Neuronal stem cell (in vitro differentiated cells): ENCODE results near the gene TMEM145.

Source experiments
- DNase-seq: peaks from one replicate; pipeline ENCODE4 v3.0.0-alpha.2; 2013; ENCODE audit warnings: low spot score
- H2AFZ ChIP-seq: one replicate; pipeline ENCODE4 v1.6.1; 2013; ENCODE audit warnings: mild to moderate bottlenecking, low read length, inconsistent platforms
- H2AK5ac ChIP-seq: 2 replicates; pipeline ENCODE4 v1.6.1; 2013; ENCODE audit warnings: low read depth, mild to moderate bottlenecking, inconsistent platforms, low read length, moderate library complexity, mixed read lengths
- H2BK120ac ChIP-seq: 2 replicates; pipeline ENCODE4 v1.6.1; 2013; ENCODE audit warnings: low read depth, mild to moderate bottlenecking, inconsistent platforms, low read length, moderate library complexity, mixed read lengths
- H2BK12ac ChIP-seq: one replicate; pipeline ENCODE4 v1.6.1; 2013; ENCODE audit warnings: low read length, inconsistent platforms
- H2BK15ac ChIP-seq: 2 replicates; pipeline ENCODE4 v1.6.1; 2013; ENCODE audit warnings: mild to moderate bottlenecking, low read length, inconsistent platforms, mixed read lengths
- H2BK5ac ChIP-seq: one replicate; pipeline ENCODE4 v1.6.1; 2013; ENCODE audit warnings: inconsistent platforms, mild to moderate bottlenecking, low read length, moderate library complexity
- H3K14ac ChIP-seq: one replicate; pipeline ENCODE4 v1.6.1; 2013; ENCODE audit warnings: low read length, inconsistent platforms
- H3K18ac ChIP-seq: 2 replicates; pipeline ENCODE4 v1.6.1; 2013; ENCODE audit warnings: low read length, inconsistent platforms
- H3K23ac ChIP-seq: 2 replicates; pipeline ENCODE4 v1.6.1; 2013; ENCODE audit warnings: low read depth, mild to moderate bottlenecking, mixed read lengths, low read length, inconsistent platforms; ENCODE audit not compliant: poor library complexity
- H3K27ac ChIP-seq: replicated peaks from 3 replicates; pipeline ENCODE4 v1.5.1; 2013; ENCODE audit warnings: low read length, inconsistent platforms
- H3K27me3 ChIP-seq, 3 experiments: 2 replicates each; pipeline ENCODE4 v1.6.1; 2013; ENCODE audit warnings: low read length in 3 of 3, mild to moderate bottlenecking in 2 of 3, inconsistent platforms in 1 of 3, low read depth in 1 of 3, mixed read lengths in 1 of 3, moderate library complexity in 1 of 3; ENCODE audit not compliant: control insufficient read depth in 3 of 3, insufficient read depth in 3 of 3
- H3K36me3 ChIP-seq, 2 donors: replicated peaks in 1 of 2; 2 replicates each; pipeline ENCODE4 v1.6.1; 2013; ENCODE audit warnings: low read length in 2 of 2; ENCODE audit not compliant: control insufficient read depth in 2 of 2, insufficient read depth in 2 of 2
- H3K4ac ChIP-seq: 2 replicates; pipeline ENCODE4 v1.6.1; 2013; ENCODE audit warnings: inconsistent platforms, mild to moderate bottlenecking, low read length, moderate library complexity
- H3K4me1 ChIP-seq, 2 donors: 1 replicate in 1 of 2; 2 replicates in 1 of 2; pipeline ENCODE4 v1.6.1; 2013; ENCODE audit warnings: low read length in 2 of 2, low read depth in 1 of 2; ENCODE audit not compliant: control insufficient read depth in 2 of 2, insufficient read depth in 1 of 2
- H3K4me2 ChIP-seq: one replicate; pipeline ENCODE4 v1.6.1; 2013; ENCODE audit warnings: mild to moderate bottlenecking, low read length, inconsistent platforms; ENCODE audit not compliant: insufficient read depth, poor library complexity, severe bottlenecking
- H3K4me3 ChIP-seq, 2 donors: 2 replicates each; pipeline ENCODE4 v1.5.1; 2013; ENCODE audit warnings: low read length in 2 of 2, mild to moderate bottlenecking in 2 of 2, inconsistent platforms in 1 of 2, moderate library complexity in 1 of 2
- H3K79me1 ChIP-seq: one replicate; pipeline ENCODE4 v1.6.1; 2013; ENCODE audit warnings: low read depth, mild to moderate bottlenecking, inconsistent platforms, low read length, moderate library complexity
- H3K9ac ChIP-seq: one replicate; pipeline ENCODE4 v1.6.1; 2013; ENCODE audit warnings: mild to moderate bottlenecking, low read depth, low read length, inconsistent platforms; ENCODE audit not compliant: poor library complexity
- H3K9me3 ChIP-seq, 2 donors: replicated peaks in 1 of 2; 2 replicates each; pipeline versions ENCODE3 to v1.6.1; 2013; ENCODE audit warnings: low read length in 2 of 2, mild to moderate bottlenecking in 2 of 2, inconsistent platforms in 1 of 2, low read depth in 1 of 2, mixed read lengths in 1 of 2, moderate library complexity in 1 of 2; ENCODE audit not compliant: control insufficient read depth in 2 of 2, insufficient read depth in 1 of 2
- H4K8ac ChIP-seq: one replicate; pipeline ENCODE4 v1.6.1; 2013; ENCODE audit warnings: low read depth, mild to moderate bottlenecking, inconsistent platforms, low read length, moderate library complexity
- H4K91ac ChIP-seq: one replicate; pipeline ENCODE4 v1.6.1; 2013; ENCODE audit warnings: low read length, low read depth, mild to moderate bottlenecking, inconsistent platforms; ENCODE audit not compliant: poor library complexity
- WGBS, 2 donors: extraction: QIAGEN DNeasy Blood & Tissue Kit; methylation state at CpG; one replicate each; pipeline ENCODE4 v1.1.7; 2013; ENCODE audit warnings: missing lambda C conversion rate in 2 of 2, mixed read lengths in 1 of 2; ENCODE audit not compliant: insufficient read length in 2 of 2, insufficient replicate concordance in 1 of 2; ENCODE audit errors: extremely low coverage in 2 of 2; 5-methylcytosine and 5-hydroxymethylcytosine counted together

The TMEM145 gene

GRCh38 chr19:42349378-42350107 is 36.4 kb downstream of the TMEM145 start:
- peaks cover 3% of the 10 kb centered on the region for H3K79me1 ChIP-seq
- no peak overlapping the region for H2AK5ac ChIP-seq
- no peak overlapping the region for H3K4me2 ChIP-seq
- no CpG with 5 or more reads among the region's 14 CpGs for WGBS, 2 donors
- H4K8ac ChIP-seq = no peak overlapping the region
- H2BK12ac ChIP-seq = no peak overlapping the region
- H3K9me3 ChIP-seq = no peaks in the 10 kb centered on the region
- no peak overlapping the region for H3K23ac ChIP-seq
- DNase-seq = no peak
- no peak overlapping the region for H2BK15ac ChIP-seq
- peaks cover 13 to 49% of the 10 kb centered on the region in 2 donors for H3K36me3 ChIP-seq
- no peaks in the 10 kb centered on the region for H3K27me3 ChIP-seq
- no peak overlapping the region for H3K4ac ChIP-seq
- H3K9ac ChIP-seq = no peak overlapping the region
- H2BK120ac ChIP-seq = no peak overlapping the region
- no peak overlapping the region for H3K4me3 ChIP-seq
- no peak overlapping the region for H2AFZ ChIP-seq
- H3K14ac ChIP-seq = no peak overlapping the region
- H3K4me1 ChIP-seq = peaks cover 6 to 22% of the 10 kb centered on the region in 2 donors
- no peak overlapping the region for H2BK5ac ChIP-seq
- peak overlapping the region; percentile 57 for H3K18ac ChIP-seq
- H3K27ac ChIP-seq = no peak overlapping the region
- no peak overlapping the region for H4K91ac ChIP-seq

- Histone ChIP-seq H3K9me3 (no peaks in the 10 kb centered on the region), H3K4me2 (no peak overlapping the region), H2BK12ac (no peak overlapping the region), H3K36me3 (peaks cover 14 to 49% of the 10 kb centered on the region in 2 donors), H2BK120ac (no peak overlapping the region), H2BK5ac (no peak overlapping the region), H4K91ac (no peak overlapping the region), H3K18ac (no peak overlapping the region), H3K9ac (peak overlapping the region; percentile 4), H4K8ac (no peak overlapping the region), H3K27ac (no peak overlapping the region), H2BK15ac (no peak overlapping the region), H3K79me1 (peaks cover 1% of the 10 kb centered on the region), H3K4ac (no peak overlapping the region), H3K4me3 (no peak overlapping the region), H2AFZ (no peak overlapping the region), H3K4me1 (peaks cover 6 to 22% of the 10 kb centered on the region in 2 donors), H3K23ac (no peak overlapping the region), H3K14ac (no peak overlapping the region), H3K27me3 (no peaks in the 10 kb centered on the region), H2AK5ac (no peak overlapping the region)
- no CpG with 5 or more reads among the region's 3 CpGs for WGBS, 2 donors
- DNase-seq = no peak
Measured at GRCh38 chr19:42350417-42350816, 37.3 kb downstream of the TMEM145 start.

- Histone ChIP-seq H2AFZ (no peak overlapping the region), H3K4me1 (peaks cover 6 to 22% of the 10 kb centered on the region in 2 donors), H3K36me3 (peaks cover 18 to 51% of the 10 kb centered on the region in 2 donors), H3K4me3 (no peak overlapping the region), H3K27ac (no peak overlapping the region), H2BK5ac (peak overlapping the region; percentile 44), H3K4me2 (no peak overlapping the region), H3K14ac (peak overlapping the region; percentile 82), H4K91ac (no peak overlapping the region), H2AK5ac (no peak overlapping the region), H3K9me3 (no peaks in the 10 kb centered on the region), H4K8ac (no peak overlapping the region), H3K23ac (no peak overlapping the region), H3K9ac (peak overlapping the region; percentile 70), H3K79me1 (peaks cover 1% of the 10 kb centered on the region), H2BK120ac (no peak overlapping the region), H2BK15ac (no peak overlapping the region), H2BK12ac (no peak overlapping the region), H3K27me3 (no peaks in the 10 kb centered on the region), H3K18ac (no peak overlapping the region), H3K4ac (no peak overlapping the region)
- DNase-seq = no peak
- WGBS, 2 donors = no CpG with 5 or more reads among the region's 21 CpGs
Measured at GRCh38 chr19:42351079-42351735, 38.1 kb downstream of the TMEM145 start.
